Measurements from ENCODE around the gene PRPS1L1. TPM values are rescaled to one million over a fixed set of nuclear protein-coding genes. Genes with fewer than 3 reads are reported as not detected.
A peak's percentile ranks its signal among the peaks of the same experiment; 100 is the strongest.

The PRPS1L1 gene
- total RNA-seq, 1 donor from 2014 or later: not detected

- Histone ChIP-seq H3K36me3 (ENCODE audit: control insufficient read depth, insufficient read depth, low read length) (no peaks in the 10 kb centered on the region), H3K4me3 (ENCODE audit: low read depth, low read length) (no peak overlapping the region), H3K27me3 (ENCODE audit: control insufficient read depth, insufficient read depth, low read length) (no peaks in the 10 kb centered on the region)
- no peak for TF ChIP-seq CTCF (IDR thresholded peaks at IDR 0.05; ENCODE audit: insufficient read depth, low read length, severe bottlenecking)
- DNase-seq (ENCODE audit: low read depth) (no peak), FAIRE-seq (no peak)
Observed at GRCh38 chr7:17994079-17994850, 33.4 kb downstream of the PRPS1L1 start.

- FAIRE-seq: no peak
- H3K36me3 ChIP-seq (ENCODE audit: control insufficient read depth, insufficient read depth, low read length): no peaks in the 10 kb centered on the region
- peak; percentile 24 for TF ChIP-seq CTCF (IDR thresholded peaks at IDR 0.05; ENCODE audit: insufficient read depth, low read length, severe bottlenecking)
- DNase-seq (ENCODE audit: low read depth): no peak
- H3K27me3 ChIP-seq (ENCODE audit: control insufficient read depth, insufficient read depth, low read length): no peaks in the 10 kb centered on the region
- H3K4me3 ChIP-seq (ENCODE audit: low read depth, low read length): no peak overlapping the region
Observed at GRCh38 chr7:17991866-17992648, 35.6 kb downstream of the PRPS1L1 start.

- Histone ChIP-seq H3K4me3 (ENCODE audit: low read depth, low read length) (no peak overlapping the region), H3K27me3 (ENCODE audit: control insufficient read depth, insufficient read depth, low read length) (no peaks in the 10 kb centered on the region), H3K36me3 (ENCODE audit: control insufficient read depth, insufficient read depth, low read length) (no peaks in the 10 kb centered on the region)
- TF ChIP-seq CTCF (IDR thresholded peaks at IDR 0.05; ENCODE audit: insufficient read depth, low read length, severe bottlenecking): no peak
- DNase-seq (ENCODE audit: low read depth): no peak
- no peak for FAIRE-seq
Observed at GRCh38 chr7:17990761-17991160, 36.9 kb downstream of the PRPS1L1 start.

- no peak overlapping the region for H3K4me3 ChIP-seq (ENCODE audit: low read depth, low read length)
- no peaks in the 10 kb centered on the region for H3K36me3 ChIP-seq (ENCODE audit: control insufficient read depth, insufficient read depth, low read length)
- H3K27me3 ChIP-seq (ENCODE audit: control insufficient read depth, insufficient read depth, low read length): no peaks in the 10 kb centered on the region
- peak; percentile 29 for DNase-seq (ENCODE audit: low read depth)
- no peak for TF ChIP-seq CTCF (IDR thresholded peaks at IDR 0.05; ENCODE audit: insufficient read depth, low read length, severe bottlenecking)
- FAIRE-seq: no peak
Observed at GRCh38 chr7:17989546-17989945, 38.1 kb downstream of the PRPS1L1 start.

GRCh38 chr7:17988858-17989257 is 38.8 kb downstream of the PRPS1L1 start:
- no peaks in the 10 kb centered on the region for H3K27me3 ChIP-seq (ENCODE audit: control insufficient read depth, insufficient read depth, low read length)
- DNase-seq (ENCODE audit: low read depth) (no peak), FAIRE-seq (no peak)

More at GRCh38 chr7:17988858-17989257, 38.8 kb downstream of the PRPS1L1 start:
- Histone ChIP-seq H3K4me3 (ENCODE audit: low read depth, low read length) (no peak overlapping the region), H3K36me3 (ENCODE audit: control insufficient read depth, insufficient read depth, low read length) (no peaks in the 10 kb centered on the region)
- TF ChIP-seq CTCF (IDR thresholded peaks at IDR 0.05; ENCODE audit: insufficient read depth, low read length, severe bottlenecking): no peak
